Fibroblast of skin of right biceps (primary cell): ENCODE results near the gene ROBO1.
"Not testable (repeated sequence)": the region's sequence is repeated elsewhere in the genome, so short reads cannot be mapped to it uniquely, and the experiment has no call there.

Experiments used
- DNase-seq: peaks from one replicate; pipeline ENCODE4 v3.0.0-alpha.2; 2013

Gene ROBO1

DNA sequence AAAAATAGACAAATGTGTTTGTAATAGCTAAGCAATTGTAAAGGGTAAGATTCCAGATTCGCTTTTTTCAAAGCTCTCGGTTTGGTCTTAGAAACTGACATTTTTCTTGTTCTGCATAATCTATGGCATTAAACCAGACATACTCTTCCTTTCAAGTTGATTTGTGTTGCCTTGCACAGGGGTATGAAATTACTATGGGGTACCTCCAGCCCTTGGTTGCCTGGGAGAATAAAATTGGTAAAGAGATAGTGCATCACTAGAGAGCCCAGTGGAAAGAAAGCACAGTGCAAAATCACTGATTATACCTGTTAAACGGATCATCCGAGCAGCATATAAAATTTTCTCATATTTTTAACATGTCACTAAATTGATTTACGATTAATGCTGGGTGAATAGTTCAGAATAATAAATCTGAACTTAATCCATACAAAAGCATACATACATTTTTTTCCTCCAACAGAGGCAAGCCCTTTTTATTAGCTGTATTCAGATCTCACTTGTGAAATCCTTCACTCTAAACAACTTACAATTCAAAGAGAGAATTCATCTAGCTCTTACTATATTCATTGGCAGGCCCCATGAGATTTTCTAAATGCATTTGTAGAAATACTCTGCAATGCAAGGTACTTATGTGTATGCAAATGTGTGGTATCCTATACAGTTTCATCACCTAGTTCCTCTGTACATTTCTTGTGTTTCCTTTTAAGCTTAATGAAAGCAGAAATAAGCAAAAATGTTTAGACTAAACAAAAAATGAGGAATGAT, 224.4 kb downstream of the ROBO1 start:
- DNase-seq = no peak

DNA sequence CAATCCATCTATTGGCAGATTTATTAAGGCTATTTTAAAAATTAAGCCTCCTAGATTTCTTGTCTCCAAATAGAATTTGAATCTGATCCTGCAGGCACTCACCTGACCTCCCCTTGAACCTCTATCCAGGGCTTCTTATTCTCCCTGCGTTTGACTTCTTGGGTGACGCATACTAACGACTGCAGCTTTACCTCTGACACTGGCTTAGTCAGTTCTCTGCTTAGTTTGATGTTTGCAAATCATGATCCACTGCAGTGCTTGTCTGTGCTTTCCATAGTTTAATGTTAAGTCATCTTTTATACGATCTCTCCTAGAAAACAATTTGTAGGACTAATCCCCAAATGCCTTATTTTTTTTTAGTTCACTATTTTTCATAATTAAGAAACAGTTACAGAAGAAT, 233.1 kb downstream of the ROBO1 start:
- peak; percentile 41 for DNase-seq

DNA sequence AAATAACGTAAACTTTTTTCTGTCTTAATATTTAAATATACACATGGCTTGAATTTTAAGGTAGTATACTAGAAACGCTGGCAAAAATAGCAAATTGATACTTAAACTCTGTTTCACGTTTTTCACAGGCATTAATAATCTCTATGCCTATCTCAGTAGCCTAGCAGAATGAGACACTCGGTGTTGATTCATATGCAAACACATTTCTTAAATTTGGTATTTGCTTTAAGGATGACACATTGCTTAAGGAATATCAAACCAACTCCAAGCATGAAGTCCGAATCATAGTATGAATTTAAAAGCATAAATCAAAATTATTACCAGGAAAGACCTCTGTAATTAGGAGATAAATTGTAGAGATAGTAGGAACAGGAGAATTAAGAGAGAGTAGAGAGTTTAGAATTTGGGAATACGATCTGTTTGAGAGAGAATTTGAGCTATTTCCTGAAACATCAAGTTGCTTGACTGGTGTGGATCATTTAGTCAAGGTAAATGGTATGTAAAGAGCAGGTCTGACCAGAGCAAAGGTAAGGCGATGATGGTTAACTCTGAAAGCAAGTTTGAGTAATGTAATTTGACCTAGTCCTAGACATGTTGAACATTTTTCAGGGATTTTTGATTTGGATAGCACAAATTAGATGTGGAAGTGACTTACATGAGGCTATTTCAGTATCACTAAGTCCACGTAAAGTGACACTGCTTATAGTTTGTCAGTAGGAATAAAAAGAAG, 236.1 kb downstream of the ROBO1 start:
- DNase-seq = no peak

DNA sequence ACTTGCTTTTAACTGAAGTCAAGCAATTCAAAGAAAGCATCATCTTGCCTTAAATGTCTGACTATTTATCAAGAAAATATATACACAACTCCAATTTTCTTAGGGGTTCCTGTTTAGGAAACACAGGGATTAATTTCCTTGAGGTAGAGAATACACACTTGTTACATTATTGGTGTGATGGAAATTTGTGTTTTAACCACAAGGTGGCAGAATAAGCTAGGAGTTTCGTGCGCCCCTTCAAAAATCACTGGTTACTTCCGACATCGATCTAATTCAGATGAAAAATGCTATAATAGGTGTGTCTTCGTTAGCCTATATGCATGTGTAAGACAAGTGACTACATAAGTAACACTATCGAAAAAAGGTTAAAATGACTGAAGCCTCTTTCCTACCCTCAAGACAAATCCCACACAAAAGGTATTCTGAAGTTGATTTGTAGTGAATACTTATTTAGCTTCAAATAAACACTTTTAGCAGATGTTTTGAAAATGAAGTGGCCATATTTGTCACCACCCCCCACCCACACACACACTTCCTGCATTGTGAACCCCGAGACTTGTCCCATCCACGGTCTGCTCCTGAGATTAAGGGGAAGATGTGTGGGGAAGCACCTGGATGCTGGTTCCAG, 246.5 kb downstream of the ROBO1 start:
- DNase-seq = peak; percentile 40

DNA sequence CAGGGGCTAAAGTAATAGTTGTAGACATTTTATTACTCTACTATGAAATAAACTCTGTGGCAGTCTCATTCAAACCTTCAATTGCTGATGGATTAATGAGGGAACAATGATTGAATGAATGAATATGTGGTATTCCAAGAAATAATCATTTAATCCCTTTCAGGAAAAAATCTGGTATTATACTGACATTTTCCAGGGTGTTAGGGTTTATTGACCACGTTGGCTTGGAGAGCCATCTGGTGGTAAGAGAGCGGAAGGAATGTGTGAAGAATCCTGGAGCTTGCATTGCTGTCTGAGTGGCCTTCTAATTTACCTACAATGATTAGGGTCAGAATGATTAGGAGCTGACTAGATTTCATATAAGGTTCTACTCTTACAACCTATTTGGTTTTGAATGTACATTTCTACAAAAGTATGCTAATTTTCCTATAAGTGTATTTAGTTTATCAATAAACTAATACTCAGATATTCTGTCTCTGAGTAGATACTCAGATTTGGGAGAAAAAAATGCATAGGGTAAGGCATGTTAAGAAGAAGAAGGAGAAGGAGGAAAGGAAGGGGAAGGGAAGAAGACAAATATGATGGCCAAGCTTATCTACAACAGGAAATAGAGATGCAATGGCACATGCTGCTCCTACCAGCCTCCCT, 249.9 kb downstream of the ROBO1 start:
- DNase-seq = peak; percentile 37

DNA sequence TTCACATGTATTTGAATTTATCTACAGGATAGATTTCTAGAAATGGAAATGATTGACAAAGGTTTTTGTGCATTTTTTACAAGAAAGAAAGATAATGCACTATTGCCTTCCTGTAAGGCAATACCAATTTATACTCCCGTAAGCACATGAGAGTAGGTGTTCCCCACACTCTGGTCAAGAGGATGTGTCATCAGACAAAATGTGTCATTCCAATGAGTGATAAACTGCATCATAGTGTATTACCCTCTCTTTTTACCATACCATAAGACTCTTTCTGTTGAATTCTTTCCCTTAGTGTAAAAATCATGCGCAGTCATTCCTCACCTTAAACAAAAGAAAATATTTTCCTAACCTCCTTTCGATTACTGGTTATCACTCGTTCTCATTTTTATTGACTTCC, 251.0 kb downstream of the ROBO1 start:
- peak; percentile 7 for DNase-seq

DNA sequence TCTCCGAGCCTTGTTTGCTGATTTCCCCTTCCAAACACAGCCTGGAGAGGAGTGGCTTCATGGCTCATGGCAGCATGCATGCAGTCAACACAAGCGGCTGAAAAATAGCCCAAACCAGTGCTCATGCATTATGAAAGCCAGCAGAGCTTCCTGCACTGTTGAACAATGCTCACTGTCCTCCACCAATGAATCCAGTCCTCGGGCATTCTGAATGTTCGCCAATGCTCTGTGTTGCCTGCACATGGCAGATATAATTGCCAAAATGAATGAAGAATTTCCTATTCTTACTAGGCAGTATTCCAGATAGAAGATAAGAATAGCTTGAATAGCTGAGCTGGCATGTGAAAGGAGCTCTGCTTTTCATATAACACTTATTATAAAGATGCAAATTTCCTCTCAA, 252.7 kb downstream of the ROBO1 start:
- peak; percentile 31 for DNase-seq

DNA sequence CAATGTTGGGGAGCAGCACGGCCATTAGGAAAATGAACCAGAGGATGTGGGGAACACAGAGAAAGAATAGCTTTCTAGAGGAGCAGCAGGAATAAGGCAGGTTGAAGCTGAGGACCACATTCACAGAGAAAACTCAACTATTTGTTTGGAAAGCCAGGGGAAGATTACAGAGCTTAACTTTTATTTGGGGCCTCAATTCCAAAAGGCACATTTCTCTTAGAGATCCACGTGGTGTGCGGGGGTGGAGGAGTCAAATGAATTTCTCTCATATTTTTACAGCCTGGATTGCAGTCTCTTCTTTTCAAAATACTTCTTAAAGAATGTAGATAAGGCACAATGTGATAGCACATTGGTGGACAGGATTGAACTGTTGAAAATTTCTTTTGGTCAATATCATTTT, 253.7 kb downstream of the ROBO1 start:
- DNase-seq = no peak

DNA sequence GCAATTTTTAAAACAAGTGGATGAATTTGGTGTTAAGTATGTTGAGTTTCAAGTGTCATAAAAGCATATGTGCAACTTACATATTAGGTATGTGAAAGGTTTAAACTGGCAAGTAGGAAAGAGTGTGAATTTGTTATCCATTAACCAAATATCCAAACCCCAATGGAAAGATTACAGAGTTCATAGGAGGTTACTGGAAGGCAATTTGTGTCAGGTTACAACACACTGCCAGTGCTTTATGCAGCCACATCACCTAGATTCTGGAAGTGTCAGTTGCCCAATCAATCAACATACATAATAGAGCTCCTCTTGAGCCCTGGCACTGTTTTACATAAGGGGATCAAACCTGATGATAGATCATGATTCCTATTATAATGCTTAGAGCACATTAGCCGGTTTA, 261.0 kb downstream of the ROBO1 start:
- no peak for DNase-seq

DNA sequence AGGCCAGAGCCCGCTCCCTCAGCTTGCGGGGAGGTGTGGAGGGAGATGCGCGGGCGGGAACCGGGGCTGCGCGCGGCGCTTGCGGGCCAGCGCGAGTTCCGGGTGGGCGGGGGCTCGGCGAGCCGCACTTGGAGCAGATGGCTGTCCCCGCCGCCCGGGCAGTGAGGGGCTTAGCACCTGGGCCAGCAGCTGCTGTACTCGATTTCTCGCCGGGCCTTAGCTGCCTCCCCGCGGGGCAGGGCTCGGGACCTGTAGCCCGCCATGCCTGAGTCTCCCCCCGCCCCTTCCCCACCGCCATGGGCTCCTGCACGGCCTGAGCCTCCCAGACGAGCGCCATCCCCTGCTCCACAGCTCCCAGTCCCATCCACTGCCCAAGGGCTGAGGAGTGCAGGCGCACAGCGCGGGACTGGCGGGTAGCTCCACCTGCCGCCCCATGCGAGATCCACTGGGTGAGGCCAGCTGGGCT, 265.5 kb downstream of the ROBO1 start:
- DNase-seq = not testable (repeated sequence)

DNA sequence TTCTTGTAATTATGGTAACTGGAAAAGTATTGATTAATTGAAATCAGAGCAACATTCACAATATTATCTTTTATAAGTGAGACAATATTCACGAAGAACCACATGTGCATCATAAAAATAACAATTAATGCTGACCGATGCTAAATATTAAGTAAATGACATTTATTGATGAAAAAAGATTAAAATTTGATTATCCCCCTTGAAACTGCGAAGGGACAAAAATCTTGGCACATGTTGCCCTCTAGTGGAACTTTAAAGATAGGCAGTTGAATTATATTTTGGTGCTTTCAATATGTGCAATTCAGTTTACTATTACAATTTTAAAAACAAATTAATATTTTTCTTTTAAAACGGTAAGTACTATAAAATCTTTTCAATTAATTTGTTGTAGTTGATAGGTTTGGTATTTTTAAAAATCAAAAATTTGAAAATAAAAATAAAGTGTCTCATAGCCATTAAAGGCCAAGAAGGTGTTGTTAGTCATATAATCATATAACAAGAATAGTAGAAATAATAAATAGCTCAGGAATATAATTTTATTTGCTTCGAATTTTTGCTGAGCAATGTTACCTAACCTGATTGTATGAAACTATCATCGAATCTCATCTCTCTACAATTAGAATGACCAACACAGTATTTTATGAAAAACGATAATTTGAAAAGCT, 270.2 kb downstream of the ROBO1 start:
- DNase-seq = peak; percentile 9

DNA sequence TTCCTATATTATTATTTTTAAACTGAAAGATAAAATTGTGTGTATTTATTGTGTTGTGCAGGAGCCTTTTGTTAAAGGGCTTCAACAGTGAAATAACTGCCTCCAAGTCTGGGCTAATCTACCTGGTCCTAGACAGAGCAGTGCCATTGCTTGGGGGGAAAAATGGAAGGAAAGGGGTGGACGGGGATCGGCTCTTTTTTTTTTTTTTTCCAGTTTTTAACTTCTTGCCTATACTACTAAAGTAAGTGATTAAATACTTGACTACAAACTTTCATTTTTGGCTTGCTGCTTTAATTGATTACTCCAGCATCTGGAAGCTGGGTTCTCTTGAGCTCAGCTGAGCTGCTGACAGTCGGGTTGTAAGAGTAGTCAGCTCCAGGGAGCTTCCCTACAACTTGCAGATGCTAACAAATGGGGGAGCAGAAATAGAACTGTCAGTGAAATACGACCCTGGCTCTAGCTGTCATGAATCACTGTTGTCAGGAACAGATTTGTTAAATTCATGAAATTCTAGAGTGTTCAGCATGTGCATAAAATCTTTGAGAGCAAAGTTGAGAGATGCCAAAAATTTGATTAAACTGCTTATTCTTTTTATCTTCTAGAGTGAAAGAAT, 276.7 kb downstream of the ROBO1 start:
- DNase-seq = peak; percentile 55

DNA sequence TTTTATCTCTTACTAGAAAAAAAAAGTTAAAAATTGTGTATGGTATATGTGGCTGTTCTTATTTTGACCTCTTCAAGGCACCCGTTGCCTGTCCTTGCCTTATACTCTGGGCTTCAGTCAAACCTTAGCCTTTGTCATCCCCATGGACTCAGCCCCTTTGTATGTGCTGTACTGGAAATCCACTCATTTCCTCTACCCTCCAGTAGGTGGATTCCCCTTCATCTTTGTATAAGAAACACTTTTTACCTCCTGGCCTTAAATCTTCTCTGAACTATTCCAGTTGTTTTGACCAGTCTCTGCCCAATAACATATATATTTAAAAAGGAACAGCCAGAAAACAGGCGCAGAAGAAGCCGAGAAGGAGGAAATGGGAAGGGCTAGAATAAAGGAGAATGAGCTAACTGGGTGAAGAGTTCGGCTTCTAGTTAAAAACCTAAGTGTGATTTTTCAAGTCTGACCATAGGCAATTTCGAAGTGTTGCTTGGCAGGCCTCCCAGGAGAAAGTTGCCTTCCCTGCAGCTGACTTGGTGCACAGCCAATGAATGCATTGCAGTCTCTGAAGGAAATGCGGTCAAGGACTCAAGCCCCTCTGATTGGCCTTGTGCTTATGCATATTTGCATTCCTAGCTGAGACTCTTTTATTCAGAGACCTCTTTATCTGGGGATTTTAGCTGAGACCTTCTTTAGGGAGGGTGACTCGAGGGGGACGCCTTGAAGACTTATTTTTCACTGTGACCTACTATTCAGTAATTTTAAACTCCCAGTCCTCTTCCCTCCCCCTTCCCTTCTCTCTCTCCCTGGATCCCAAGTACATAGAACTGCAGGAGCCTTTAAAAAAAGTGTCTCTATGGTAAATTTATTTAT, 277.4 kb downstream of the ROBO1 start:
- DNase-seq = peak; percentile 88

DNA sequence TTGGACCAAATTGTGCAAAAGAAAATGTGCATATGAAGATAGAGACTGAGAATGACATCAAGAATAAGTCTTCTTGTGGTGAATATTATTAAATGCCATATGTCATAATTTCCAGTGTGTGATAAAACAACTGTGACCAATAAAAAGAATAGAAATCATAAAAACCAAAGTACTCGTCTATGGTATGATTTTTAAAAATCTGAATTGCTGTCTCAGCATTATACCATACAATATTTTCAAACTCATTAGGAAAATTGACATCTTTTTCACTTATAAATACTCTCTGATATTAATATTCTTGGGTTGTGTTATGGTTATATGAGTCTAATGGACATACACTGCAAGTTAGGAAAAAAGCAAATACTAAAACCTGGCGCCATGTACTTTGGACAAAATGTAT, 279.4 kb downstream of the ROBO1 start:
- DNase-seq = no peak

DNA sequence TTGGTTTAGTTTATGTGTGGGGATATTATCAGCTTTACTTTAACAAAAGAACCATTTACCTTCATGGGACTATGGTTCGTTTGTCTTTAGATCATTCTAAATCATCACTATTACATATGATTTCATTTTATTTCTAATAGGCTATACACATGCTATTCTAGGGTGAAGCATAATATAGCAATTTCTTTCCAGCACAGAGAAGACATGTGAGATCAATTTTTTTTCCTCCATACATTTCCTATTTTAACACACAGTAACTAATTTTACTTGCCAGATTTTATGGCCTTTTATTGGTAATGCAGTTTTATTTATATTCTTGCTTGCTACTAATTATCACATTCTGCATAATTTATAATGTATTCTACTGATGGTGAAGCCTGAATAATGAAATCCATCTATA, 287.1 kb downstream of the ROBO1 start:
- DNase-seq = no peak

DNA sequence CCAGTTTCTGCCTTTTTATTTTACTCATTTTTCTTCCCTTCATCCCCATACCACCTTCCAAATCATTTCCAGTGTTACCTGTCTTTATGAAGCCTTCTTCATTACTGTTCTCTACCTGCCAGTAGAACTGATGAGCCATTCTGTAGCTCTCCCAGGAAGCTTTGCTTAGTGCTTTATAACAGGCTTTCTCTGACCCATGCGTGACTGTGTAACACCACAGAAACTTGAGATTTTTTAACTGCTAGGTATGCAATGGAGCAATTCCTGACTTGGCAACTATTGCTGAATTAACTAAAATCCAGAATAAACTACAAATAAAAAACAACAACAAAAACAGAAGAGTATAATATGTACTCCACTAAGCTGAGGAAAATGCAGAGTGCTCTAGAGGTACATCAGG, 289.2 kb downstream of the ROBO1 start:
- no peak for DNase-seq

DNA sequence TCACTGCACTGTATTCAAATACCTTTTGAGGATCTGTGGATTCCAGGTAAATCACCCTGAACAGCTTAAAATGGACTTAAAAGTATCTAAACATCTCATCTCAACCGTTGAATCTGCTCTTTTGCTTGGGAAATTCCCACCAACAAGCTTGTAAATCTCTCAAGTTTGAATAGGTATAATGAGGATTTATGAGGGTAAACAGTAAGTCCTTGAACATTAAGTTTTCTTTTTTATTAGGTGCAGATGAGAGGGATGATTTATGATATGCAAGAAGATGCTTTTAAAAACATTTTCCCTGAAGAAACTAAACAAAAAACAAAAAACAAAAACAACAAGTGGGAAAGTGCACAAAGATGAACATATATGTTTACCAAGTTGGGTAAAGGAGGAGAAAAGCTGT, 290.6 kb downstream of the ROBO1 start:
- no peak for DNase-seq

DNA sequence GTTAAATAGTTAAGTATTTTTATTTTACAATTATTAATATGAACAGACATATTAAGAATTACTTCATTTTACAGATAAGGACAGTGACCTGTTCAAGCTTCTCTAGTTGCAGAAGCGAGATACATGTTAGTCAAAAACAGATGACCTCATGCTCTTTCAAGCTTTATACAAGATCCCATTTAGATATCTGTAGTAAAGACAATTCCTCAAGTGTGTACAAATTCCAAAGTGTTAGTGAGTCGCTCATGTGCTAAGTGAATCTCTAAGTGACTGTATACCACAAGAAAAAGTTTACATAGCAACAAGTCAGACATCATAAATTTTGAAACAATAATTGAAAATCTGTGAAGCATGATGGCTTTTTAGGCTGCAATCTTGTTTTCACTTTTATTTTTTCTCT, 293.8 kb downstream of the ROBO1 start:
- DNase-seq = peak; percentile 22

DNA sequence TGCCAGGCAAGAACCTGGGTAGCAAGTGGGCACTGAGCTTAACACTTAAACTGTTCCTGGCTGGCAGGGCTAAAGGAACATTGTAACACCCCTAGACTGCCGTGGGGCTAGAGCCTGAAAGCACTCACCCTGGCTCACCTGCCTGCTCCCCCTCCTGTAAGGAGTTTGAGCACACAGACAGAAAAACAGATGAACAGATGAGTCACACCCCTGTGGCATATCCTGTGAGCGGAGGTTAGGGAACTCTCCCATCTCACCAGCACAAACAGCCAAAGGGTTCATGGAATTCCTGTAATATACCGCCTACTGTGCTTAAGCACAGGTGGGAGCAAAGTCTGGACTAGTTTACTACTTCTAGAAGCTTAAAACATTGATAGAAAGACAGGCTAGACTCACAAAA, 300.1 kb downstream of the ROBO1 start:
- DNase-seq = no peak

DNA sequence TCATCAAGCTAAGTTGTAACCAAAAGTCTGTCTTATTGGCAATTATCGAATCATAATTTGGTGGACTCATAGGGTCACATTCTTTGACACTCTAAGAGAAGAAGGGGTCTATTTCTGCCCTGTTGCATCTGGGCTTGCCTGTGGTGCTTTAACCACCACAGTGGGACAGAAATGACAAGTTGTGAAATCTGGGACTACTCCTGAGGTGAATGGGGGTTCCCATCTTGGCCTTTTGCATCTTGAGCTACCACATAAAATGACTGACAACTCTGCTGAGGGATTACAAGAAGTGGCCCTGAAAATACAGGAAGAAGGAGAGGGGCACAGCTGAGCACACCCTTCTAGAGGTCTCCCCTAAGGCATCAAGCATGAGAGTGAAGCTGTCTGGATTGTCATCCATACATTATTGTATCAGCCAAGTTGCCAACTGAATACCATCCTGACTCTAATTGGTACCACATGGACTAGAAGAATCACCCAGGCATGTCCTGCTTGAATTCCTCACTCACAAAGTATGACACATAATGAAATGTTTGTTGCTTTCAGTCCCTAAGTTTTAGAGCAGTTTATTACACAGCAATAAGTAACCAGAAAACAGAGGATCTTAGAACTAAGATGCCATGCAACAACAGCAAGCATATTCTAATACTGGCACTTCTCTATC, 306.5 kb downstream of the ROBO1 start:
- peak; percentile 40 for DNase-seq

DNA sequence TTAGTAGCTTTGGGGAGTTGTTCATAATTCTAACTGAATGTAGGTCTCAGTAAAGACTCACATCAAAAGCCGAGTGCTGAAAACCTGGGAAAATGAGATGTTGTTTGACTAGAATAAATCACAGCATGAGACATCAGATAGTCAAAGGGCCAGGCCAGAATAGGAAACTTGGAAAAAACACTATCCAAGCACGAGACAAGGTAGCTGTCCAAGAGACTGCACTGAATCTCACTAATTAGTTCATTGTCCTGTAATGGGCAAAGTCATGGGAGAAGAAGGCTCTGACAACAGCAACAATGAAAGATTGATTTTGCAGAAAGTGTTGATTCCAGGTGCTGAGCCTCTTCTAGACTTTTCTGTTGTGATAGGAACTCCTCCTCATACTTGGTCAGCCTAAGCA, 314.2 kb downstream of the ROBO1 start:
- no peak for DNase-seq
